ENCODE measurements around the gene PRTFDC1.
A peak's percentile ranks its signal among the peaks of the same experiment; 100 is the strongest.

PRTFDC1 gene

DNA sequence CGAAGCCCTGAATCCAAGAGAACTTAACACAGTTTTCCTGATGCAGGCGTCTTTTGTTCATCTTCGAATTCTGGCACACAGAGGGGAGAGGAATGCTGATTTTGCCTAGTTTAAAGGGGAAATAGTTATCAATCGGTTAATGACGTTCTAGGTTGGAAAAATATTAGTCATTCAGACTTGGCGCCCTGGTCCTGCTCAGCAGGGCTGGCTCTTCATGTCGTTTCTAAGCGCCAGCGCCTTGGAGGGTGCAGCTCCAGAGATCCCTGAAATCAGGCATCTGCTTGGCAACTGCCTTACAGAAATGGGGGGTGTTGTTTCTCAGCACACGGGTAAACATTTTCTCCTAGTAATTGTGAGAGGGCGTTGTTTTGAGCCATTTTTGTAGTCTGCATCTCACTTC lies 1.3 kb upstream of the PRTFDC1 start:
- no peak overlapping the region for H3K4me3 ChIP-seq (ENCODE audit: low read length)
- TF ChIP-seq ZNF274 (IDR thresholded peaks at IDR 0.05; ENCODE audit: low read depth, low read length) = no peak

DNA sequence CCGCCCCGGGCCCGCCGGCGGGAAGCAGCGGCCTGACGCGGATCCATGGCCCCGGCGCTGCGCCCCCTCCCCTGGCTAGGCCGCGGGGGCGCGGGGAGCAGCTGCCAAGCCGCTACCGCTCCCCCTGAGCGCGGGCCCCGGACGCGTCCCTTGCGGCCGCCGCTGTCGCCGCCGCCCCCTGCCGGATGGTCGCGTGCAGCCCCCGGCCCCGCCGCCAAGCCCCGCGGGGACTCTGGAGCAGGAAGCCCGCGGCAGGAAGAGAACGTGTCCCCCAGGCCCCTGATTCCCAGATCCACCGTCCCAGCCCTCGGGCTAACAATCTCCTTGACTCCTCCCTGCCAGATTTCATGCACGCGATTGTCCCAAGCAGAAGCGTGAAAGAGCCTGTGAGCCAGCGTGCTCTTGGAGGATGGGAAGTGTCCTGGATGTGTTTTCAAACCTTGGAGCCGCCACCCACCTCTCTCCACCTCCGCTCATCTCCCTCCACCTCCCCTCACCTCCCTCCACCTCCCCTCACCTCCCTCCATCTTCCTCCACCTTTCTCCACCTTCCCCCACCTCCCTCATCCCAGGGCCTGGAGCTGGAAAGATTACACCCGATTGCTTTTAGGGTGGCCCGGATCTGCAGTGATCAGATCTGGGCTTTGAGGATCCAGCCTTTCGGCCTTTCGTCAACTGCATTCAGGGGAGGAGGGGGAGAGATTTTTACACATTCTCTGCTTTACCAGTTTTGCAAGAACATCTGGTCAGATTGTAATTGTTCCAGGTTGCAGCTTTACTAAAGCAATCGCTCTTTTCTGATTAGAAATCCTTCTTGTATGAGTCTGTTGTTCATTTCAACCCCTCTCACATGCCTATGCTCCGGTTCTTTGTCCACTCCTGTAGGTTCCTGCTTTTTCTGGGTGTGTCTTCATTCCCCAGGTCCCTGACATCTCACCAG lies 570 bp upstream of the PRTFDC1 start:
- TF ChIP-seq ZNF274 (IDR thresholded peaks at IDR 0.05; ENCODE audit: low read depth, low read length) = no peak
- H3K4me3 ChIP-seq (ENCODE audit: low read length) = peak overlapping the region; percentile 59; the same call in 1 of the 2 replicates

DNA sequence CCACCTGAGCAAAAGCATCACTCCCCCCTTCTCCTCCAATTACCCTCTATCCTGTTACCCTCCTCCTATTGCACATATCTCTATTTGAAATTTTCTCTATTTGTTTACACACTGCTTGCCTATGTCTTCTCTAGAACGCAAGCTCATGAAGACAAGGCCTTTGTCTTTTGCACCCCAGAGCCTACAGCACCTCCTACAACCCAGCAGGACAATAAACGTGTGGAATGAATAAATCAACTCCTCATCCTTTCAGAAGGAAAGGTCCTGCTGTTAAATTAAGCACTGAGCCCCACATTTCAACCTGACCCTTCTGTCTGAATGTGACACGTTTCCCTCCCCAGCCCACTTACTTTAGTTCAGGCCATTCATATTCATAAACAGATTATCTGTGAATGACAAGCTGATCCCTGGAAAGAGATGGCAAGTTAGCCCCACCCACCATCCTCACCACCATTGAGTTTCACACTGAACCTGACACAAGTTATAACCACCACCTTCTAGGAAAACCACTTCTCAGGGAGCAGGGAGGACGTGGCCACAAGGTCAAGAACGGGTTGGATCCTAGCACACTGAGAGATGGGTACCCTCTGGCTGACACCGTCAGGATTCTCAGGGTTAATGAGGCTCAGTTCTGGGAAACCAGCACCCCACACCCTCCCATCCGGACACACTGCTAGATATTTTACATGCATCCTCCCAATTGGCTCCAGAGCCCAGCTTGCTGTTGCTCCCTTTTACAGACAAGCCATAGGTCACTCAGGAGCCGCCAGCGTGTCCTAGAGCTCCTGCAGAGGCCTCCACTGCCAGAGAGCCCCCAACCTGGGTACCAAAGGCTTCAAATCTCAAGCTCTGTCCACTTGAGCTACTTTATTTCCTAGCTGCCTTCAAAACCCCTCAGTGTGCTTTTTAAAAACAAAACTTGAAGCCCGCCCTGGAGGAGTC lies 934 bp downstream of the PRTFDC1 start:
- no peak overlapping the region for H3K4me3 ChIP-seq (ENCODE audit: low read length)
- TF ChIP-seq ZNF274 (IDR thresholded peaks at IDR 0.05; ENCODE audit: low read depth, low read length) = no peak

DNA sequence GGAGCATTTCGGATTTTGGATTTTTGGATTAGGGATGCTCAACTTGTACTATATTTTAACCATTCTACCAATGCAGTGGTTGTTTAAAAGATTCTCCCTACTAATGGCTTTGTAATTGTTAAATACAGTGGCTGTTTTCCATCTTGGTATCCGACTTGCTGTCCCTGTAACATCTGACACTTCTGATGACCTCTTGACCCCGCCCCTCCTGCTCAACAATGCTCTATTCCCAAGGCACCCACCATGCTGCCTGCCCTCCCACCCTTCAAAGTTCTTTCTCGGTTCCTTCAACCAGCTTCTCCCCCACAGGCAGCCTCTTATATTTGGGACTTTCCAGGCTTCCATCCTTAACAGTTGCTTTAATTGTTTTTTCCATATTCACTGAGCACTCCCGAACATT lies 2.0 kb downstream of the PRTFDC1 start:
- H3K4me3 ChIP-seq (ENCODE audit: low read length) = no peak overlapping the region
- no peak for TF ChIP-seq ZNF274 (IDR thresholded peaks at IDR 0.05; ENCODE audit: low read depth, low read length)

DNA sequence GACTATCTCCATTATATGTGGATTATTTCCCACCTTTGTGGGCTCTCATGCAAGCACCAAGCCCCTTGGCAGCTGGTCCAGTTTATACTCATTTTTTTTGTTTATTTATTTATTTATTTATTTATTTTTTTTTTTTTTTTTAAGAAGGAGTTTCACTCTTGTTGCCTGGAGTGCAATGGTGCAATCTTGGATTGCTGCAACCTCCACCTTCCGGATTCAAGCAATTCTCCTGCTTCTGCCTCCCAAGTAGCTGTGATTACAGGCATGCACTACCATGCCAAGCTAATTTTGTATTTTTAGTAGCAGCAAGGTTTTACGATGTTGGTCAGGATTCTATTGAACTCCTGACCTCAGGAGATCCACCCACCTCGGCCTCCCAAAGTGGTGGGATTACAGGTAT lies 2.8 kb downstream of the PRTFDC1 start:
- no peak for TF ChIP-seq ZNF274 (IDR thresholded peaks at IDR 0.05; ENCODE audit: low read depth, low read length)
- no peak overlapping the region for H3K4me3 ChIP-seq (ENCODE audit: low read length)

DNA sequence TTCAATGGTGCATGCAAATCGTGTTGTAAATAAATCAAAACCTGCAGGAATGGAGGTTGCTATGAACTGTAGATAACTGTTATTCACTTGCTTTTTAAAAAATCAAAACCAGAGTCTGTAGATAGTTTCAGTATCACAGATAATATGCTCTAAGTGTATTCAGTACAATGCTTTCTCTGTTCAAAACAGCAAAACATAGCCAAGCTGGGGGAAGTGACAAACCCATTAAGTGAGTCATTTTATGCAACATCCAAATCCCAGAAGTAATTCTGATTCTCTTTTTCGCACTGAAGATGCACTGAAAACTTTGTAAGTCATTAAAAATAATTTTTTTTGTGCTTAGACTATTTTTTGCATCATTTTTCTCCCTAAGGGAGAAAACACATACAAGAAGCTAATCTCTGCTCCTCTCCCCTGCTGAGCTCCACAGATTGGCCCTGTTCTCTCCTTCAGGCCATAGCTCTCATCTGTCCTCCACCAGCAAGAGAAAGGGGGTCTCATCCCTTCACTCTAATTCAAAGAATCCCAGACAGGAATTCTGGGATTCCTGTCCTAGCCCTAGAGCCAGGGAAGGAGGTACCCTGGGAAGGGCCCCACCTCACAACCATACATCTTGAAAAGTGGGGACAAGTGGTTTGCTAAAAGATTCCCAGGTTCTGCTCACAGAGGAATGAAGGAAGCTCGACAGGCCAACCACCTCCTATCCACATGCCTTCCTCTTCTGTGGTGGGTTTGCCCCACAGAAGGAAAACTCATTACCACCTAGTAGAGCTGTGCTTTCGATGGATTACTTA lies 4.9 kb downstream of the PRTFDC1 start:
- H3K4me3 ChIP-seq (ENCODE audit: low read length) = no peak overlapping the region
- no peak for TF ChIP-seq ZNF274 (IDR thresholded peaks at IDR 0.05; ENCODE audit: low read depth, low read length)

DNA sequence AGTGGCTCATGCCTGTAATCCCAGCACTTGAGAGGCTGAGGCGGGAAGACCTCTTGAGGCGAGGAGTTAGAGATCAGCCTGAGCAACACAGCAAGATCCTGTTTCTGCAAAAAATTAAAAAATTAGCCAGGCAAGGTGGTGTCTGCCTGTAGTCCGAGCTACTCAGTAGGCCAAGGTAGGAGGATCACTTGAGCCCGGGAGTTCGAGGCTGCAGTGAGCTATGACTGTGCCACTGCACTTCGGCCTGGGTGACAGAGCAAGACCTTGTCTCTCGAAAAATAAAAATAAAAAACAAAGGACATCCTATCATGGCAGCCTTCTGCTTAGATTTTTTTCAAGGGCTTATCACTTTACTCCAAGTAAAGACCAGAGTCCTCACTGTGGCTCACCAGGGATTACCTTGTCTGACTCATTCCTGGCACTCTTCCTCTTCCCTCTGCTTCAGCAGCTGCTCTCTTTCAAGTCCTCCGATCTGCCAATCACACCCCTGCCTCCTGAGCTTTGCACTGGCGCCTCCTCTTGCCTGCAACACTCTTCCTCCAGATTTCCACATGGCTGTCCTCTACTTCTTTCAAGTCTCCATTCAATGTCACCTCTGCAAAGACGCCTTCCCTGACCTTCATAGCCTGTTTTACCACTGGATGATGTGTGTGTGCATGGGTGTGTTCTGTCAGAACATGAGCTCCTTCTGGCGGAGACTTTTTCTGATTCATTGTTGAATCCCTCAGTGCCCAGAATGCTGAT lies 7.7 kb downstream of the PRTFDC1 start:
- TF ChIP-seq ZNF274 (IDR thresholded peaks at IDR 0.05; ENCODE audit: low read depth, low read length) = no peak
- no peak overlapping the region for H3K4me3 ChIP-seq (ENCODE audit: low read length)

DNA sequence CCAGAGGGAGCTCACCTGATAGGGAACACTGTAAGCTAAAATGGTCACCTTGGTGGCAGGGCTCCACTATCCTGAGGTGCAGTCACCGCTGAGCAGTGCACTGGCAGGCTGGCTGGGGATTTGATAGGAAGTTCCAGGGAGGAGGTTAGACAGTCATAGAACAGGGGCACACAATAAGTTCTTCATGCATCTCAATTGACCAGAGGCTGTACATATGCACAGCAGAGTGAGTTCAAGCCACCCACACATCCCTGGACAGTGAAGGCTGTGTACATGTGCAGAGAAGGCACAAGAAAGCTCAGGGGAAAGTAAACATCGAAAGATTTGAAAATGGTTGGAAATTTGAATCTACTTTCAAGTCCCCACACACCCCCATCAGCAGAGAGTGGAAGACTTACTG lies 13.9 kb downstream of the PRTFDC1 start:
- no peak for TF ChIP-seq ZNF274 (IDR thresholded peaks at IDR 0.05; ENCODE audit: low read depth, low read length)
- H3K4me3 ChIP-seq (ENCODE audit: low read length) = no peak overlapping the region

DNA sequence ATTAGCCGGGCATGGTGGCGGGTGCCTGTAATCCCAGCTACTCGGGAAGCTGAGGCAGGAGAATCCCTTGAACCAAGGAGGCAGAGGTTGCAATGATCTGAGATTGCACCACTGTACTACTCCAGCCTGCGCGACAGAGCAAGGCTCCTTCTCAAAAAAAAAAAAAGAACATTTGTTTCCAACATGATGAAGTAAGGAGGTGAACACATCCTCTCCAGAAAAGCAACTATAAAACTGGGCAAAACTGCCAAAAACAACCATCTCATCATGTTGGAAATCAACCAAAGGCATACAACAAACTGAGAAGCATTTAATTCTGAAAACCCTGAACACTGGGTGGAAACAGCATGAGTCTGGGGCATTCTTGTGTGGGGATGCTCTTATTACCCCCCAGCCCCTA lies 14.3 kb downstream of the PRTFDC1 start:
- H3K4me3 ChIP-seq (ENCODE audit: low read length) = no peak overlapping the region
- TF ChIP-seq ZNF274 (IDR thresholded peaks at IDR 0.05; ENCODE audit: low read depth, low read length) = no peak

DNA sequence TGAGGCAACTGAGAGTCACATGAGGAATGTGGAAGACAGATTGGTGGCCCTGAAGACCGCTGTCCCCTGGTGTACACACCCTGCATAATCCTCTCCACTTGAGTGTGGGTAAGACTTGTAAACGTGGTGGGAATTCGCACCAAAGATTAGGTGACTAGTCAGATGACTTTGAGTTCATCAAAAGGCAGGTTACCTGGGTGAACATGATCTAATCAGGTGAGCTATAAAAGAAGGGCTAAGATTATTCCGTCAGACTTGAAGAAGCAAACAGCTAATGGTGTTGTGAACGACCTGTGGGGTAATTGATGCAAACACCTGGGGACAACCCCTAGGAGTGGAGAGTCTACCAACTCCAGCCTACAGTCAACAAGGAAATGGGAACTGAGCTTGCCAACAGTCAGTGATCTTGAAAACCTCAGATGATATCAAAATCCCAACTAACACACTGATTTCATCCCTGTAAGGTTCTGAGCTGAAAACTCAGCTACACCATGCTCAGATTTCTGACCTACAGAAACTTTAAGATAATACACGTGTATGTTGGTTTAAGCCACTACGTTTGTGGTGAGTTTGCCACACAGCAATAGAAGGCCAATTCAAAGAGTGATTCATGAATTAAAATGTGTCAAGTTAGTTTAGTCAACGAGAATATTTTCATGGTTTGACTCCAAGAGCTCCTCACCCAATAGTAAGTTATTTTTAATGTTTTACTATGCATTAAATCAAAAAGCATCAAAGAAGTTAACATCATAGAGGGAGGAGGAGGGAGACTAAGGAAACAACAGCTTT lies 16.7 kb downstream of the PRTFDC1 start:
- TF ChIP-seq ZNF274 (IDR thresholded peaks at IDR 0.05; ENCODE audit: low read depth, low read length) = no peak
- no peak overlapping the region for H3K4me3 ChIP-seq (ENCODE audit: low read length)

DNA sequence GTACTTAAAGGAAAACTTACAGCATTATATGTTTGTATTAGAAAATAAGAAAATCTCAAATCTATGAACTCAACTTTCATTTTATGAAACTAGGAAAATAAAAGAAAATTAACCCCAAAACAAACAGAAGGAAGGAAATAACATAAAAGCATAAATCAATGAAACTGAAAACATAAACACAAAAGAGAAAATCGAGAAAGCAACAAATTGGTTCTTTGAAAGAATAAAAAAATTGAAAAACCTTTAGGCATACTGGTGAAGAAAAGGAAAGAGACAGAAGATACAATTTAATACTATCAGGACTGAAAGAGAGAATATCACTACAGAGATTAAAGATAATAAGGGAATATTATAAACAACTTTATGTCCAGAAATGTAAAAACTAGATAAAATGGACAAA lies 21.2 kb downstream of the PRTFDC1 start:
- TF ChIP-seq ZNF274 (IDR thresholded peaks at IDR 0.05; ENCODE audit: low read depth, low read length) = no peak
- no peak overlapping the region for H3K4me3 ChIP-seq (ENCODE audit: low read length)

DNA sequence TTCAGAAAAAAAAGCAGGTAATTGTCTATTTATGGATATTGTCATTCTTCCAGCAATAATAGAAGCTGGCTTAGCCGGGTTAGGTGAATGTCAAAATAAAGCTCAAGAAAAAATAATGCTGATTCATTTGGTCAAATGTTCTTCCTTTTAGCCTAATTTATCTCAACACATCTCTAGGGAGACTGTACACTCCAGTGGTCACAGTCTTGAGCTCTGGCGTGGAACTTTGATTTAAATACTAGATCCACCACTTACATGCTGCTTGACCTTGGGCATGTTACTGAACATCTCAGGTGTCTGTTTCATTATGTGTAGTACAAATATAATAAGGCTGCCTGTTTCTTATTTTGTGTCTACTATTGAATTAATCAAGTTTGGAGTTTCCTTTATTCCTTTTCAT lies 22.0 kb downstream of the PRTFDC1 start:
- TF ChIP-seq ZNF274 (IDR thresholded peaks at IDR 0.05; ENCODE audit: low read depth, low read length) = no peak
- H3K4me3 ChIP-seq (ENCODE audit: low read length) = no peak overlapping the region

DNA sequence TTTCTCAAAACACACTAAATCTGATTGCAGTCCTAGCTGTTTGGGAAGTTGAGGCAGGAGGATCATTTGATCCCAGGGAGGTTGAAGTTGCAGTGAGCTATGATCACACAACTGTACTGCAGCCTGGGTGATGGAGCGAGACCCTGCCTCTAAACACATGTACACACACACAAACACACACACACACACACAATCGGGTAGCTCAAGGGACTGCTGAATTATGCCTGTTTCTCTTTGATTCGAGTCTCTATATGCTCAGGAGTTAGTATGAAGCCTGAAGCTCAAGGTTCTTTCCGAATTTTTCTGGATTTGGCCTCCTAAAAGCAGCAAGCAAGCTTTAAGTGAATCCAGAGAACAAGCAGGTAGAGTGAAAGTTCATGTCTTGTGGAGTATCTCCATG lies 22.5 kb downstream of the PRTFDC1 start:
- H3K4me3 ChIP-seq (ENCODE audit: low read length) = no peak overlapping the region
- no peak for TF ChIP-seq ZNF274 (IDR thresholded peaks at IDR 0.05; ENCODE audit: low read depth, low read length)

Data from GM08714 (cell line).